Measurements from ENCODE around the gene SOAT1.

DNA sequence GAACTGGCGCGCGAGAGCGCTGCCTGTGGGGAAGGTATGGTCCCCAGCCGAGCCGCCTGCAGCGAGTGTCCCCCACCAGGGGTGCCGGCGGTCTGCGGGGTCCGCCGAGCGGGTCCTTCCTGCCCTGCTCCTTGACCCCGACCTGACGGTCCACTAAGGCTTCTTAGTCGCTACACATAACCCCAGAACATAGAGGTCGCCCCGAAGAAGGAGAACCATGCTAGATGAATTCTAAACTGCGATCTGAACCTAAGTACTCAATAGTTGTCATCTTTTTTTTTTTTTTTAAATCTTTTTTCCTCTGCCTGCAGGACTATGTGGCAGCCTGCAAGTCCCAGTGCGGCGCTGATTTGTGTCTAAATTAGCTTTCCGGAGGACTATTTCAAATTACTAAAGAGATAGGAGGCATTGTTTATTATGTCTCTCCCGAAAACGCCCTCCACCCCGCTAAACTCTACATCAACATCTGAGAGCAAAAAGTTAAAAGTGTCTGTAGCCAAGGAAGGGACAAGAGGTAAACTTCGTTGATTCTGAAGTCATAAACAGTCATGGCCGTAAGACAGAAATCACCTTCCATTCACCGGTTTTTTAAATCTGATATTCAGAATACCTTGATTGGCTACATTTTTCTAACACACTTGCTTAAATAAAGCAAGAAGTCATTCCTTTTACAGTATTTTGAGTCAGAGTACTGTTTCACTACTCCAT lies 72.7 kb downstream of the SOAT1 start:
- TF ChIP-seq, protein P1, sequence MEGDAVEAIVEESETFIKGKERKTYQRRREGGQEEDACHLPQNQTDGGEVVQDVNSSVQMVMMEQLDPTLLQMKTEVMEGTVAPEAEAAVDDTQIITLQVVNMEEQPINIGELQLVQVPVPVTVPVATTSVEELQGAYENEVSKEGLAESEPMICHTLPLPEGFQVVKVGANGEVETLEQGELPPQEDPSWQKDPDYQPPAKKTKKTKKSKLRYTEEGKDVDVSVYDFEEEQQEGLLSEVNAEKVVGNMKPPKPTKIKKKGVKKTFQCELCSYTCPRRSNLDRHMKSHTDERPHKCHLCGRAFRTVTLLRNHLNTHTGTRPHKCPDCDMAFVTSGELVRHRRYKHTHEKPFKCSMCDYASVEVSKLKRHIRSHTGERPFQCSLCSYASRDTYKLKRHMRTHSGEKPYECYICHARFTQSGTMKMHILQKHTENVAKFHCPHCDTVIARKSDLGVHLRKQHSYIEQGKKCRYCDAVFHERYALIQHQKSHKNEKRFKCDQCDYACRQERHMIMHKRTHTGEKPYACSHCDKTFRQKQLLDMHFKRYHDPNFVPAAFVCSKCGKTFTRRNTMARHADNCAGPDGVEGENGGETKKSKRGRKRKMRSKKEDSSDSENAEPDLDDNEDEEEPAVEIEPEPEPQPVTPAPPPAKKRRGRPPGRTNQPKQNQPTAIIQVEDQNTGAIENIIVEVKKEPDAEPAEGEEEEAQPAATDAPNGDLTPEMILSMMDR (IDR thresholded peaks at IDR 0.05; ENCODE audit: low read depth, low read length, poor library complexity, severe bottlenecking), result no peak
- no peak for TF ChIP-seq EZH2phosphoT487 (IDR thresholded peaks at IDR 0.05; ENCODE audit: borderline replicate concordance, low read length)
